Measurements from ENCODE around the gene SLC1A2. TPM values are rescaled to one million over a fixed set of nuclear protein-coding genes. Genes with fewer than 3 reads are reported as not detected.

Gene SLC1A2
- total and polyA plus RNA-seq, 2 donors (not counting 3 experiments of a cell fraction or from before 2014, with no cell fraction given) = not detected

GRCh38 chr11:35255514-35255913 is 163.8 kb downstream of the SLC1A2 start:
- no peaks in the 10 kb centered on the region for H3K79me2 ChIP-seq (ENCODE audit: control insufficient read depth, insufficient read depth, low read length)
- no peak overlapping the region for H3K4me3 ChIP-seq (replicated peaks in 1 of 3; ENCODE audit: insufficient read depth in 1 of 3, low read depth in 1 of 3, low read length in 3 of 3)
- CTCF ChIA-PET = interaction anchor here (0.7 to 1.3 kb wide), 2 partner anchors 49 to 742 kb away, joined by 3 to 4 read pairs; partner anchors contain the start of gene ELF5
- no peaks in the 10 kb centered on the region for H3K9me3 ChIP-seq (replicated peaks; ENCODE audit: control insufficient read depth, insufficient read depth, low read length)
- no peak overlapping the region for H2AFZ ChIP-seq (ENCODE audit: low read depth, low read length)
- intact Hi-C loops (cut with micrococcal nuclease) = no loop called here
- no peak overlapping the region for H3K27ac ChIP-seq (ENCODE audit: insufficient read depth, low read depth, low read length)
- H3K4me2 ChIP-seq (ENCODE audit: insufficient read depth, low read length) = no peak overlapping the region
- H3K36me3 ChIP-seq (ENCODE audit: control insufficient read depth in 2 of 2, extremely low read depth in 1 of 2, insufficient read depth in 2 of 2, low read length in 2 of 2) = no peaks in the 10 kb centered on the region
- TF ChIP-seq MYC (IDR thresholded peaks at IDR 0.05; ENCODE audit: low read depth, low read length) (no peak), JUN (IDR thresholded peaks at IDR 0.05; ENCODE audit: borderline replicate concordance, insufficient read depth, insufficient read length, low read depth) (no peak)
- FAIRE-seq (no peak), DNase-seq (ENCODE audit: low read depth, low spot score) (no peak)
- no TSS peak for BruUV-seq (replicated peaks)
- POLR2A ChIA-PET = no interaction called here
- no peak overlapping the region for H3K9ac ChIP-seq (replicated peaks; ENCODE audit: extremely low read depth, insufficient read depth, low read length)
- no peaks in the 10 kb centered on the region for H3K9me1 ChIP-seq (replicated peaks; ENCODE audit: control insufficient read depth, extremely low read depth, insufficient read depth, low read length)
- dilution Hi-C loops (cut with MboI; ENCODE audit: extremely low pct_ligation_motif_present, low sequenced_read_pairs) = no loop called here
- no peaks in the 10 kb centered on the region for H4K20me1 ChIP-seq (replicated peaks; ENCODE audit: control insufficient read depth, extremely low read depth, insufficient read depth, low read length)
- no peaks in the 10 kb centered on the region for H3K4me1 ChIP-seq (ENCODE audit: control insufficient read depth, extremely low read depth, insufficient read depth, low read length)
- peaks cover 6 to 49% of the 10 kb centered on the region in 2 experiments for H3K27me3 ChIP-seq (ENCODE audit: control insufficient read depth in 2 of 2, insufficient read depth in 2 of 2, low read length in 2 of 2)

- Histone ChIP-seq H3K79me2 (ENCODE audit: control insufficient read depth, insufficient read depth, low read length) (no peaks in the 10 kb centered on the region), H4K20me1 (replicated peaks; ENCODE audit: control insufficient read depth, extremely low read depth, insufficient read depth, low read length) (no peaks in the 10 kb centered on the region), H3K9ac (replicated peaks; ENCODE audit: extremely low read depth, insufficient read depth, low read length) (no peak overlapping the region), H2AFZ (ENCODE audit: low read depth, low read length) (no peak overlapping the region), H3K27me3 (ENCODE audit: control insufficient read depth in 2 of 2, insufficient read depth in 2 of 2, low read length in 2 of 2) (peaks cover 6 to 44% of the 10 kb centered on the region in 2 experiments), H3K9me3 (replicated peaks; ENCODE audit: control insufficient read depth, insufficient read depth, low read length) (no peaks in the 10 kb centered on the region), H3K36me3 (ENCODE audit: control insufficient read depth in 2 of 2, extremely low read depth in 1 of 2, insufficient read depth in 2 of 2, low read length in 2 of 2) (no peaks in the 10 kb centered on the region), H3K27ac (ENCODE audit: insufficient read depth, low read depth, low read length) (no peak overlapping the region), H3K9me1 (replicated peaks; ENCODE audit: control insufficient read depth, extremely low read depth, insufficient read depth, low read length) (no peaks in the 10 kb centered on the region), H3K4me2 (ENCODE audit: insufficient read depth, low read length) (no peak overlapping the region), H3K4me3 (replicated peaks in 1 of 3; ENCODE audit: insufficient read depth in 1 of 3, low read depth in 1 of 3, low read length in 3 of 3) (no peak overlapping the region), H3K4me1 (ENCODE audit: control insufficient read depth, extremely low read depth, insufficient read depth, low read length) (no peaks in the 10 kb centered on the region)
- DNase-seq (ENCODE audit: low read depth, low spot score) = no peak
- no TSS peak for BruUV-seq (replicated peaks)
- CTCF ChIA-PET = no interaction called here
- POLR2A ChIA-PET = interaction anchor here (0.6 kb wide), 1 partner anchor 34 kb away, joined by 3 read pairs; no protein-coding TSS in a partner anchor
- FAIRE-seq = no peak
- dilution Hi-C loops (cut with MboI; ENCODE audit: extremely low pct_ligation_motif_present, low sequenced_read_pairs) = no loop called here
- no peak for TF ChIP-seq POLR2A (IDR thresholded peaks at IDR 0.05; ENCODE audit: low read depth, low read length)
- intact Hi-C loops (cut with micrococcal nuclease) = no loop called here
These were observed 166.1 kb downstream of the SLC1A2 start for GRCh38 chr11:35253237-35253636.

All from endothelial cell of umbilical vein (primary cell).